CD14-positive monocyte (primary cell): ENCODE data around the gene PTPRR. TPM values are rescaled to one million over a fixed set of nuclear protein-coding genes. Genes with fewer than 3 reads are reported as not detected.

Experiments
- DNase-seq, 3 donors: peaks; one replicate each; pipeline ENCODE4 v3.0.0-alpha.2; 2011 to 2022
- H2AFZ ChIP-seq: 2 replicates; pipeline ENCODE4 v1.6.0; 2012; ENCODE audit warnings: mild to moderate bottlenecking, low read depth, low read length, inconsistent platforms; ENCODE audit not compliant: insufficient read depth, poor library complexity, severe bottlenecking
- H3K27ac ChIP-seq, 2 donors: 1 replicate in 1 of 2; 2 replicates in 1 of 2; pipeline ENCODE4 v1.5.1; 2012 to 2013; ENCODE audit warnings: low read length in 2 of 2, control low read depth in 1 of 2, inconsistent platforms in 1 of 2, low read depth in 1 of 2, mild to moderate bottlenecking in 1 of 2
- H3K27me3 ChIP-seq, 2 donors: one replicate each; pipeline versions ENCODE4 v1.6.0 to v1.6.1; 2011 to 2013; ENCODE audit warnings: low read length in 2 of 2; ENCODE audit not compliant: control insufficient read depth in 2 of 2, insufficient read depth in 2 of 2
- H3K36me3 ChIP-seq, 2 donors: replicated peaks in 1 of 2; 1 replicate in 1 of 2; 2 replicates in 1 of 2; pipeline versions ENCODE4 v1.5.1 to v1.6.1; 2012 to 2013; ENCODE audit warnings: low read length in 2 of 2, control low read depth in 1 of 2, inconsistent platforms in 1 of 2, mild to moderate bottlenecking in 1 of 2; ENCODE audit not compliant: insufficient read depth in 2 of 2, control insufficient read depth in 1 of 2
- H3K4me1 ChIP-seq, 2 donors: 1 replicate in 1 of 2; 2 replicates in 1 of 2; pipeline versions ENCODE4 v1.5.1 to v1.6.1; 2012 to 2013; ENCODE audit warnings: low read length in 2 of 2, control low read depth in 1 of 2, inconsistent platforms in 1 of 2, mild to moderate bottlenecking in 1 of 2, moderate library complexity in 1 of 2; ENCODE audit not compliant: insufficient read depth in 2 of 2, control insufficient read depth in 1 of 2
- H3K4me2 ChIP-seq: replicated peaks from 2 replicates; pipeline ENCODE3; 2012; ENCODE audit warnings: low read length, moderate library complexity, mild to moderate bottlenecking; ENCODE audit not compliant: poor library complexity, severe bottlenecking; ENCODE audit errors: extremely low read depth
- H3K4me3 ChIP-seq, 3 experiments: fragments of 200-600 bp in 1 of 3; sonication (generic) in 1 of 3; replicated peaks in 1 of 3; 1 replicate in 2 of 3; 2 replicates in 1 of 3; pipeline ENCODE4 v1.5.1; 2011 to 2013; ENCODE audit warnings: low read length in 3 of 3, mild to moderate bottlenecking in 3 of 3, control low read depth in 2 of 3, low read depth in 2 of 3, inconsistent platforms in 1 of 3, moderate library complexity in 1 of 3
- H3K79me2 ChIP-seq: 2 replicates; pipeline ENCODE4 v1.6.0; 2012; ENCODE audit warnings: mild to moderate bottlenecking, control low read depth, inconsistent platforms, low read length, moderate library complexity; ENCODE audit not compliant: insufficient read depth
- H3K9ac ChIP-seq: 2 replicates; pipeline ENCODE4 v1.6.0; 2017; ENCODE audit warnings: low read length, mild to moderate bottlenecking; ENCODE audit not compliant: insufficient read depth, poor library complexity, severe bottlenecking
- H3K9me3 ChIP-seq, 2 donors: replicated peaks in 1 of 2; 1 replicate in 1 of 2; 2 replicates in 1 of 2; pipeline versions ENCODE4 v1.5.1 to v1.6.1; 2012 to 2013; ENCODE audit warnings: low read length in 2 of 2, control low read depth in 1 of 2; ENCODE audit not compliant: control insufficient read depth in 1 of 2, insufficient read depth in 1 of 2
- H4K20me1 ChIP-seq: 2 replicates; pipeline ENCODE4 v1.6.0; 2012; ENCODE audit warnings: mild to moderate bottlenecking, low read length, control low read depth, moderate library complexity; ENCODE audit not compliant: insufficient read depth
- H3K27ac Mint-ChIP-seq, 7 donors: one replicate each; pipeline ENCODE4 v1.8.0; 2020; ENCODE audit warnings: mild to moderate bottlenecking in 7 of 7, mixed read lengths in 7 of 7, moderate library complexity in 6 of 7, inconsistent platforms in 2 of 7
- H3K27me3 Mint-ChIP-seq, 3 donors: one replicate each; pipeline ENCODE4 v1.8.0; 2021 to 2022; ENCODE audit warnings: low read depth in 3 of 3, mild to moderate bottlenecking in 3 of 3, mixed read lengths in 3 of 3, moderate library complexity in 3 of 3, inconsistent platforms in 1 of 3
- H3K36me3 Mint-ChIP-seq, 2 donors: one replicate each; pipeline ENCODE4 v1.8.0; 2020; ENCODE audit warnings: mixed read lengths in 2 of 2, inconsistent platforms in 1 of 2, mild to moderate bottlenecking in 1 of 2
- H3K4me1 Mint-ChIP-seq: one replicate; pipeline ENCODE4 v1.8.0; 2020; ENCODE audit warnings: mild to moderate bottlenecking, mixed read lengths
- H3K4me3 Mint-ChIP-seq, 2 donors: one replicate each; pipeline ENCODE4 v1.8.0; 2020; ENCODE audit warnings: mild to moderate bottlenecking in 2 of 2, mixed read lengths in 2 of 2, moderate library complexity in 1 of 2
- H3K9me3 Mint-ChIP-seq, 7 donors: one replicate each; pipeline ENCODE4 v1.8.0; 2020 to 2022; ENCODE audit warnings: mixed read lengths in 7 of 7, mild to moderate bottlenecking in 6 of 7, moderate library complexity in 6 of 7, inconsistent platforms in 2 of 7
- CTCF ChIP-seq: fragments of 200-600 bp; IDR thresholded peaks from one replicate; pipeline ENCODE4 v1.8.0; 2022; ENCODE audit warnings: antibody characterized with exemption, mild to moderate bottlenecking
- WGBS: methylation state at CpG from one replicate; pipeline ENCODE4 v1.1.5; 2013; ENCODE audit warnings: missing lambda C conversion rate; ENCODE audit not compliant: insufficient coverage; 5-methylcytosine and 5-hydroxymethylcytosine counted together
- intact Hi-C, 2 donors: fragments of 100-400 bp; cut with micrococcal nuclease; formaldehyde crosslinking; loops; one replicate each; pipeline versions ENCODE4 v1.15.0 to v1.15.1; 2023
- polyA plus RNA-seq, 3 donors: library from polyadenylated mRNA; depleted of rRNA in 1 of 3; unstranded in 2 of 3; stranded (reverse) in 1 of 3; fragments of 300-500 nt in 2 of 3; fragments of >200 nt in 1 of 3; fragmentation: Illumina TruSeq in 2 of 3; gene quantifications; 1 replicate in 2 of 3; 2 replicates in 1 of 3; pipeline ENCODE4 v1.2.3, GENCODE V29; 2012 to 2021

Gene PTPRR
- polyA plus RNA-seq, 3 donors, result not detected

DNA sequence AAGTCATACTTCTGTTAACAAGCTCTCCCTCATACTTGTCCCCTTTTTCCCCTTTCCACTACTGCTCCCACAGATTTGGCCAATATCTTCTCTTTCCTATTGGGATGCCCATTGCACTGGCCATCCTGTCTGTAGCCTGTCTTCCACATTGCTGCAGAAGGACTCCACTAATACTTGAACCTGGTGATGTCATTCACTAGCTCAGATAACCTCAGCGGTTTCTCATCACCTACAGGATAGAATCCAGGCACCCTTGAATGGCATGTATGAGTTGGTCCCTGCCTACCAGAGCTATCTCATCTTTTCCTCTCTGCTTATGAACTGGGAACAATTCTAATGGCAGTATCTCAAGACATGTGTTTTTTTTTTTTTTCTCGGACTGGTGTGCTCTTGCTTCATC is 84.6 kb downstream of the PTPRR start:
- no peaks in the 10 kb centered on the region for H3K27me3 Mint-ChIP-seq
- Histone ChIP-seq H3K27ac (no peak overlapping the region), H3K36me3 (no peaks in the 10 kb centered on the region), H3K27me3 (no peaks in the 10 kb centered on the region), H3K4me1 (no peaks in the 10 kb centered on the region), H3K4me2 (no peak overlapping the region), H2AFZ (no peak overlapping the region), H3K79me2 (no peaks in the 10 kb centered on the region), H4K20me1 (no peaks in the 10 kb centered on the region), H3K4me3 (no peak overlapping the region), H3K9me3 (no peaks in the 10 kb centered on the region), H3K9ac (no peak overlapping the region)
- no peaks in the 10 kb centered on the region for H3K4me1 Mint-ChIP-seq
- intact Hi-C loops, result no loop called here
- no peaks in the 10 kb centered on the region for H3K36me3 Mint-ChIP-seq
- no CpG with 5 or more reads among the region's 2 CpGs for WGBS
- no peak overlapping the region for H3K4me3 Mint-ChIP-seq
- H3K9me3 Mint-ChIP-seq, result peaks cover 0 to 2% (median 0%) of the 10 kb centered on the region in 7 donors
- H3K27ac Mint-ChIP-seq, result no peak overlapping the region
- DNase-seq, result no peak
- no peak for TF ChIP-seq CTCF

DNA sequence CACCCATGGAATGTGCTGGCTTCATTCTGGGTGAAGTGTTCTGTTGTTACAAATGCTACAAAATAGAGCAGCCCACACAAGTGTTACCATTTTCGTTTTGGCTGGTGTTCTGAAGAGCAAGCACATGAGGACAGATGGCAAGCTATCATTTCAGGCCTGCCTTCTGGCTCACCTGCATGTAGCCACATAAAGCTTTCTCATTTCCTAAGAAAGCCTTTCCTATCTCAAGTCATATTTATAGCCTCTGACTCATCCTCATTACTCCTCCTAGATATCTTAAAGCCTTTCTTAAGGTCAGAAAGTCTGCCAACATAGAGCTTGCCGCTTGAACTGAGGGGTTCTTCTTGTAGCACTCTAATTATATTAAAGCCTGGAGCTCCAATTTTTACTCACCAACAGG is 89.0 kb downstream of the PTPRR start:
- Mint-ChIP-seq H3K36me3 (no peaks in the 10 kb centered on the region), H3K4me1 (no peaks in the 10 kb centered on the region), H3K27me3 (peaks cover 0 to 1% (median 0%) of the 10 kb centered on the region in 3 donors), H3K27ac (no peak overlapping the region), H3K4me3 (no peak overlapping the region), H3K9me3 (peaks cover 0 to 3% (median 0%) of the 10 kb centered on the region in 7 donors)
- no peaks in the 10 kb centered on the region for H3K79me2 ChIP-seq
- H2AFZ ChIP-seq, result no peak overlapping the region
- intact Hi-C loops, result no loop called here
- H3K9me3 ChIP-seq, result no peaks in the 10 kb centered on the region
- TF ChIP-seq CTCF, result no peak
- no peaks in the 10 kb centered on the region for H3K36me3 ChIP-seq
- no peak overlapping the region for H3K9ac ChIP-seq
- no peaks in the 10 kb centered on the region for H4K20me1 ChIP-seq
- no peaks in the 10 kb centered on the region for H3K27me3 ChIP-seq
- H3K4me1 ChIP-seq, result no peaks in the 10 kb centered on the region
- DNase-seq, result no peak
- 71% methylated on average over 2 of the region's 2 CpGs for WGBS
- H3K4me2 ChIP-seq, result no peak overlapping the region
- H3K27ac ChIP-seq, result no peak overlapping the region
- H3K4me3 ChIP-seq, result no peak overlapping the region
